GM18909 (cell line): ENCODE results near the gene GTF2IRD1.
A peak's percentile ranks its signal among the peaks of the same experiment; 100 is the strongest.
"Not testable (repeated sequence)": the region's sequence is repeated elsewhere in the genome, so short reads cannot be mapped to it uniquely, and the experiment has no call there.

Experiments
- ATAC-seq: cut with Tn5 transposase; IDR thresholded peaks from one replicate; pipeline ENCODE4 v1.9.1; 2021; ENCODE audit warnings: mild to moderate bottlenecking; ENCODE audit not compliant: unreplicated experiment, poor library complexity

GTF2IRD1 gene

GRCh38 chr7:74623135-74623534 lies 169.4 kb downstream of the GTF2IRD1 start:
- no peak for ATAC-seq

- no peak for ATAC-seq
Measured at GRCh38 chr7:74625446-74625845, 171.7 kb downstream of the GTF2IRD1 start.

- no peak for ATAC-seq
Measured at GRCh38 chr7:74627661-74628411, 174.1 kb downstream of the GTF2IRD1 start.

- no peak for ATAC-seq
Measured at GRCh38 chr7:74632505-74632904, 178.8 kb downstream of the GTF2IRD1 start.

- ATAC-seq, result no peak
Measured at GRCh38 chr7:74633451-74633921, 179.8 kb downstream of the GTF2IRD1 start.

GRCh38 chr7:74637745-74638144 lies 184.0 kb downstream of the GTF2IRD1 start:
- no peak for ATAC-seq

- peak; percentile 80 for ATAC-seq
Measured at GRCh38 chr7:74650055-74650454, 196.3 kb downstream of the GTF2IRD1 start.

GRCh38 chr7:74650493-74651132 lies 196.9 kb downstream of the GTF2IRD1 start:
- ATAC-seq, result not testable (repeated sequence)

GRCh38 chr7:74651133-74651504 lies 197.4 kb downstream of the GTF2IRD1 start:
- ATAC-seq, result not testable (repeated sequence)
